ENCODE measurements around the gene IRAK2. TPM values are rescaled to one million over a fixed set of nuclear protein-coding genes. Genes with fewer than 3 reads are reported as not detected.

The IRAK2 gene
- total RNA-seq, 1 donor from 2014 or later = 2.0 TPM

DNA sequence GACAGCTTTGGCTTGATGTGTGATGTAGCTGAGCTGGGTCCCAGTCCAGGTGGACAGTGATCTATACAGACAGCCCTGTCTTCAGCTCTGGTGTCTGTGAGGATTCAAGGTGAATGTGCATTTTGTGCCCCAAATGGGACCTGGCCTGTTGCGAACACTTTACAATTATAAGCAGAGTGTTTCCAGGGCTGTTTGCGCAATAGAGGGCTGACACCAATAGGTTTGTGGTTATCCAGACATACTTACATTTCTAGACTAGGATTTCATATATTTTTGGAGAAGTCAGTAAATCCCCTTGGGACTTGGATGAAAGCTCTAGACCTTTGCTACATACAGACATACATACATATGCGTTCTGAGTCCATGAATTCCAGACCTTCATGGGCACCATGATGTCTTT, 79.3 kb downstream of the IRAK2 start:
- Histone ChIP-seq H3K36me3 (peaks cover 3% of the 10 kb centered on the region), H3K4me1 (peaks cover 12% of the 10 kb centered on the region), H3K4me3 (no peak overlapping the region), H3K27me3 (ENCODE audit: low read depth) (no peaks in the 10 kb centered on the region), H3K27ac (replicated peaks) (no peak overlapping the region), H3K9me3 (replicated peaks) (peaks cover 22% of the 10 kb centered on the region)
- DNase-seq = no peak
- TF ChIP-seq, protein P1, sequence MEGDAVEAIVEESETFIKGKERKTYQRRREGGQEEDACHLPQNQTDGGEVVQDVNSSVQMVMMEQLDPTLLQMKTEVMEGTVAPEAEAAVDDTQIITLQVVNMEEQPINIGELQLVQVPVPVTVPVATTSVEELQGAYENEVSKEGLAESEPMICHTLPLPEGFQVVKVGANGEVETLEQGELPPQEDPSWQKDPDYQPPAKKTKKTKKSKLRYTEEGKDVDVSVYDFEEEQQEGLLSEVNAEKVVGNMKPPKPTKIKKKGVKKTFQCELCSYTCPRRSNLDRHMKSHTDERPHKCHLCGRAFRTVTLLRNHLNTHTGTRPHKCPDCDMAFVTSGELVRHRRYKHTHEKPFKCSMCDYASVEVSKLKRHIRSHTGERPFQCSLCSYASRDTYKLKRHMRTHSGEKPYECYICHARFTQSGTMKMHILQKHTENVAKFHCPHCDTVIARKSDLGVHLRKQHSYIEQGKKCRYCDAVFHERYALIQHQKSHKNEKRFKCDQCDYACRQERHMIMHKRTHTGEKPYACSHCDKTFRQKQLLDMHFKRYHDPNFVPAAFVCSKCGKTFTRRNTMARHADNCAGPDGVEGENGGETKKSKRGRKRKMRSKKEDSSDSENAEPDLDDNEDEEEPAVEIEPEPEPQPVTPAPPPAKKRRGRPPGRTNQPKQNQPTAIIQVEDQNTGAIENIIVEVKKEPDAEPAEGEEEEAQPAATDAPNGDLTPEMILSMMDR (IDR thresholded peaks at IDR 0.05; ENCODE audit: borderline replicate concordance) = no peak
- intact Hi-C loops (cut with micrococcal nuclease) = no loop called here

DNA sequence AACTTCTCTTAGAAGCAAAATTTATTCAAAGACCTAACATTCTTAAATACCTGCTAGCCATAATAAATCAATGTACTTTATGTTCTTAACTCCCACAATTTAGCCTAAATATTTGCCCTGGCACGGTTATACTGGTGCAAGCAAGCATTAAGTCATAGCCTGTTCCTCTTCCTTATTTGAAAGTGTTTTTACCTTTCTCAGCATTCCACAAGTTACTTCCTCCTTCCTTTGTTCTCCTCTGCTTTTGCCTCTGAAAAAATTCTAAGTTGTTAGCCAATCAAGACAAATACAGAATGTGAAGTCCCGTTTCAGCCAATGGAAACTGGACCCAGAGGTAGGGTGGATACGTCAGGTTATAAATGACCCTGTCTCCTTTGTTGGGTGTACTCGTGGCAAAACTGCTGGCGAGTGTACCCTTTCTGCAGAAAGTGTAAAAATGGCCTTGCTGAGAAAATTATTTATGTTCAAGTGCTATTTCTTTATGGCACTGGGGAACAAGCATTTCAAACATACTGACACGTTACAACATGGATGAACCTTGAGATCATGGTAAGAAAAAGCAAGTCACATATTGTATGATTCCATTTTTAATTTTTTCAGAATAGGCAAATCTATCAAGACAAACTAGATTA, 80.5 kb downstream of the IRAK2 start:
- intact Hi-C loops (cut with micrococcal nuclease) = no loop called here
- DNase-seq = no peak
- Histone ChIP-seq H3K9me3 (replicated peaks) (peaks cover 22% of the 10 kb centered on the region), H3K27ac (replicated peaks) (no peak overlapping the region), H3K4me1 (peaks cover 24% of the 10 kb centered on the region), H3K27me3 (ENCODE audit: low read depth) (no peaks in the 10 kb centered on the region), H3K4me3 (no peak overlapping the region), H3K36me3 (no peaks in the 10 kb centered on the region)
- TF ChIP-seq, protein P1 (IDR thresholded peaks at IDR 0.05; ENCODE audit: borderline replicate concordance) = no peak

DNA sequence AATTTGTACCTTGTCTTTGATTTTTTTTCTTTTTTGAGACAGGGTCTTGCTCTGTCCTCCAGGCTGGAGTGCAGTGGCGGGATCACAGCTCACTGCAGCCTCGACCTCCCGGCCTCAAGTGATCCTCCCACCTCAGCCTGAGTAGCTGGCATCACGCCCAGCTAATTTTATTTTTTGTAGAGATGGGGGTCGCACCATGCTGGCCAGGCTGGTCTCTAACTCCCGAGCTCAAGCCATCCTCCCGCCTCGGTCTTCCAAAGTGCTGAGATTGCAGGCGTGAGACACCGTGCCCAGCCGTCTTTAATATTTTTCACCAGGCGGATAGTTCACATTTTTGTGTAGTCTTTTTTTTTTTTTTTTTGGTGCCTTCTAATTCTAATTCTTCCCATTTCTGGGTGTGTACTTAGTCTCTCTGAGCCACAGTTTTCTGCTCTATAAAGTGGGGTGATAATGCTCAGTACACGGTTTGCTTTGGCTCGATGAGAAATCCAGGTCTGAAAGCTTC, 83.0 kb downstream of the IRAK2 start:
- Histone ChIP-seq H3K27ac (replicated peaks) (peak overlapping the region; percentile 91), H3K4me1 (peaks cover 35% of the 10 kb centered on the region), H3K27me3 (ENCODE audit: low read depth) (no peaks in the 10 kb centered on the region), H3K36me3 (peaks cover 11% of the 10 kb centered on the region), H3K9me3 (replicated peaks) (peaks cover 22% of the 10 kb centered on the region), H3K4me3 (peak overlapping the region; percentile 83)
- intact Hi-C loops (cut with micrococcal nuclease) = no loop called here
- no peak for DNase-seq
- TF ChIP-seq, protein P1 (IDR thresholded peaks at IDR 0.05; ENCODE audit: borderline replicate concordance) = no peak

DNA sequence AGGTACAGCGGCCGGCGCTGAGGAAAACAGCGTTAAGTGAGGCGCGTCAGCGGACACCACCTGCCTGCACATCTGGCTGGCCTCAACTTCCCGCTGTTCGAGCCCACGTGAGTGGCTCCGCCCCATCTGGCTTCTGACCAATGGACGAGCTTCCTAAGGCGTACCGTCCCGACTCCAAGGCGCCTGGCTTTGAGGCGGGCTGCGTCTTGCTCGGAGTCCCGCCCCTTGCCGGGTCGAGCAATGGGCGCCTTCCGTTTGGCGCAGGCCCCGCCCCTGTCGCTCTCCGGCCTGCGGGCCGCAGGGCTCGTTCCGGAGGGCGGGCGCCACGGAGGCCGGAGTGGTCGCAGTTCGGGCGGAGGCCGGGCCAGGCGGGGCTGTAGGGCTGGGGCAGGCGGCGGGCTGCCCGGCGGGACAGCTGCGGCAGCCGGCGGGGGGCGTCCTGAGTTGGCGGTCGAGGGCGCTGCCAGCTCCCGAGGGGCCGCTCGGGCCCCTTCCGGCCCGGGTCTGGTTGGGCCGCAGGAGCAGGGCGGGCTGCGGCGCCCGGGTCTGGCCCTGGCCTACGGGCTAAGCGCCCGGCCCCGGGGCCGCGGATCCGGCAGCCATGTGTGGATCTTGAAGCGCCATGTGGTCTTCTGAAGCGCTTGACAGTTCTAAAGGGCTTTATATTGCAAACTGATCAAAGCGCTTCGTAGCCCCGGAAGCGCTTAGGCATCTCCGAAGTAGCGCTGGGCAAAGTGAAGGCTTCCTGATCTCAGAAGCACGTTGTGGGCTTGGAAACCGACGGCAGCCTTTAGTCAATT, 83.7 kb downstream of the IRAK2 start, which contains the start of gene TATDN2:
TATDN2 (plus strand) TSS at position 276 of the 800 bp plus-strand sequence. CDS start 742 bp downstream, outside the sequence.
- H3K27me3 ChIP-seq (ENCODE audit: low read depth) = no peaks in the 10 kb centered on the region

More for the DNA sequence above, 83.7 kb downstream of the IRAK2 start, which contains the start of gene TATDN2:
- peak; percentile 98 for DNase-seq
- Histone ChIP-seq H3K4me3 (peak within 1 kb of the TSS; percentile 83), H3K36me3 (peaks cover 17% of the 10 kb centered on the region), H3K27ac (replicated peaks) (peak within 1 kb of the TSS; percentile 91), H3K9me3 (replicated peaks) (peaks cover 22% of the 10 kb centered on the region), H3K4me1 (peaks cover 38% of the 10 kb centered on the region)
- intact Hi-C loops (cut with micrococcal nuclease) = no loop called here
- TF ChIP-seq, protein P1 (IDR thresholded peaks at IDR 0.05; ENCODE audit: borderline replicate concordance) = peak; percentile 19

Data from left ventricle myocardium inferior (tissue), 1 donor.